ENCODE results near the gene KCTD3. TPM values are rescaled to one million over a fixed set of nuclear protein-coding genes. Genes with fewer than 3 reads are reported as not detected.

Gene KCTD3
- total RNA-seq, 4 donors from 2014 or later = 41.4 to 66.4 (median 52.3) TPM

DNA sequence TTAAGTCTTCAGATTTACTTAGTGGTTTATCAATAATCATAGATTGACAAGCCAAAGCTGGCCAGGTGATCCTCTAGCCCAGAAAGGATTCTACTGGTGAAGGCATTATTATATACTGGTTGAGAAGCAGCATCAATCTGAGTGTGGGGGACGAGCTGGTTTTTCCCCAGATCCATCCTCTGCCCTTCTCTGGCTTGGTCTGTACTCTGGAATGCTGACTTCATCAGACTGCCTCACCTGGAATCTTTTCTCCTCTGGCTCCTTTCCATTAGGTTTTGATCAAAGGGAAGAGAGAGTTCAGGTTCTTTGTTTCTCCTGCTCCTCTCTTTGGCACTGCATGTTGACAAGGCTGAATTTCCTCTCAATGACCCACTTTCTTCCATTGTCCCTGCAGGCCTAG lies 93.9 kb downstream of the KCTD3 start:
- Histone ChIP-seq H3K4me1 (no peaks in the 10 kb centered on the region), H3K9me3 (no peaks in the 10 kb centered on the region), H3K27me3 (no peaks in the 10 kb centered on the region), H3K4me3 (replicated peaks in 1 of 3) (no peak overlapping the region), H3K36me3 (no peaks in the 10 kb centered on the region), H3K27ac (no peak overlapping the region)
- TF ChIP-seq CTCF (IDR thresholded peaks at IDR 0.05) (no peak), POLR2A (IDR thresholded peaks at IDR 0.05) (no peak)
- WGBS, 2 donors = 78 to 95% methylated on average over 1 of the region's 1 CpG
- intact Hi-C loops (cut with DNase I) = no loop called here
- DNase-seq = no peak

DNA sequence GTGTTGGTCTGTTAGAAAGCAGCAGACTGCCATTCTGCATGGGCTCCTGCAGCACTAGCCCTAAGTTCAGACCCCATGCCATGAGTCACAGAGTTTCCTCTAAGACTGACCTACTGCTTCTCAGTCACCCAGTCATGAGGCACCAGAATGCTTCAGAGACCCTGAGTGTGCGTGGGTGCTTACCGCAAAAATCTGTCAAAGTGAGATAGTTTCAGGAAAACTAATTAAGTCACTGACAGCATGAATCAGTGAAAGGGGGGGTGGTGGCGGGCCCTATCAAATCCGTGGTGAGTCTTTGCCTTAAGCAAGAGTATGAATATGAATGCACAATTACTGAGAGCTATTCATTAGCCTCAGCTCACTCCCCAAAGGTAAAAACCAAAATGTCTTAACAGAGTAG lies 98.1 kb downstream of the KCTD3 start:
- H3K9me3 ChIP-seq = no peaks in the 10 kb centered on the region
- 77 to 83% methylated on average over 4 of the region's 4 CpGs for WGBS, 2 donors
- no peaks in the 10 kb centered on the region for H3K4me1 ChIP-seq
- TF ChIP-seq POLR2A (IDR thresholded peaks at IDR 0.05) (no peak), CTCF (IDR thresholded peaks at IDR 0.05) (no peak)
- intact Hi-C loops (cut with DNase I) = no loop called here
- no peaks in the 10 kb centered on the region for H3K27me3 ChIP-seq
- DNase-seq = no peak
- H3K36me3 ChIP-seq = no peaks in the 10 kb centered on the region
- H3K27ac ChIP-seq = no peak overlapping the region
- H3K4me3 ChIP-seq (replicated peaks in 1 of 3) = no peak overlapping the region

DNA sequence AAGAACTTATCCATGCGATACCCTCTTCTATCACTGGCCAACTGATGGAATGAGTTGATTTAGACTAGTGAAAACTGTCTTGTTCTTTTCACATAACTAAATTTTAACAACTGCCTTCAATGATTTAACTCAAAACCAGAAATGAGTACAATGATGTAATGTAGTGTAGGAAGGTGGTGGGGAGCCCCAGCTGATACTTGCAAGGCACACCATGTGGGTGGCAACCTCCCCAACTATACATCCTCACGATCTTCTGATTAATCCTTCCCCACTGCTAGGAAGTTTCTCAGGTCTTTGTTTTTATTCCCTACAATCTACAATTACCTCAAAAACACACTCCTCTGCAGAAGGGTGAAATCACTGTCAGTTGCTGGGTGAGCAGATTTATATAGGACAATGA lies 100.7 kb downstream of the KCTD3 start:
- Histone ChIP-seq H3K27ac (no peak overlapping the region), H3K4me1 (no peaks in the 10 kb centered on the region), H3K27me3 (no peaks in the 10 kb centered on the region), H3K9me3 (no peaks in the 10 kb centered on the region), H3K4me3 (replicated peaks in 1 of 3) (no peak overlapping the region), H3K36me3 (no peaks in the 10 kb centered on the region)
- DNase-seq = no peak
- 45 to 50% methylated on average over 2 of the region's 2 CpGs for WGBS, 2 donors
- intact Hi-C loops (cut with DNase I) = no loop called here
- no peak for TF ChIP-seq POLR2A (IDR thresholded peaks at IDR 0.05)
- TF ChIP-seq CTCF (IDR thresholded peaks at IDR 0.05) = no peak

GRCh38 chr1:215669806-215670491 lies 102.8 kb downstream of the KCTD3 start:
- H3K27me3 ChIP-seq = no peaks in the 10 kb centered on the region
- no peaks in the 10 kb centered on the region for H3K4me1 ChIP-seq
- intact Hi-C loops (cut with DNase I) = no loop called here
- no peak for DNase-seq
- no peak overlapping the region for H3K27ac ChIP-seq
- H3K9me3 ChIP-seq = no peaks in the 10 kb centered on the region
- H3K4me3 ChIP-seq (replicated peaks in 1 of 3) = no peak overlapping the region
- WGBS, 2 donors = 29 to 34% methylated on average over 4 of the region's 4 CpGs
- no peaks in the 10 kb centered on the region for H3K36me3 ChIP-seq
- TF ChIP-seq POLR2A (IDR thresholded peaks at IDR 0.05) = no peak
- no peak for TF ChIP-seq CTCF (IDR thresholded peaks at IDR 0.05)

Small RNAs within 50 kb of the gene (small RNA-seq; reads per million reads assigned to genes)
- 0.38 reads per million for gene RF00108

Measured in thyroid gland (tissue), 4 donors.